Neural progenitor cell (in vitro differentiated cells): Measurements from ENCODE around the gene ZNF593OS. TPM values are rescaled to one million over a fixed set of nuclear protein-coding genes. Genes with fewer than 3 reads are reported as not detected.

Source experiments
- DNase-seq: peaks from one replicate; pipeline ENCODE4 v3.0.0-alpha.2; 2016; ENCODE audit warnings: low spot score
- H2AFZ ChIP-seq: fragments of 200-600 bp; sonication (generic); replicated peaks from 2 replicates; pipeline ENCODE4 v1.6.1; 2016; ENCODE audit warnings: antibody characterized with exemption
- H3F3A ChIP-seq: fragments of 200-600 bp; sonication (generic); 2 replicates; pipeline ENCODE4 v1.6.1; 2016; ENCODE audit warnings: antibody characterized with exemption, low read depth
- H3K27ac ChIP-seq: fragments of 200-600 bp; sonication (generic); 2 replicates; pipeline ENCODE4 v1.5.1; 2016; ENCODE audit warnings: mild to moderate bottlenecking
- H3K27me3 ChIP-seq: fragments of 200-600 bp; sonication (generic); 2 replicates; pipeline ENCODE4 v1.6.1; 2016; ENCODE audit warnings: mild to moderate bottlenecking, moderate library complexity
- H3K36me3 ChIP-seq: fragments of 200-600 bp; sonication (generic); 2 replicates; pipeline ENCODE4 v1.5.1; 2016
- H3K4me1 ChIP-seq: fragments of 200-600 bp; sonication (generic); 2 replicates; pipeline ENCODE4 v1.6.1; 2016; ENCODE audit warnings: mixed run types
- H3K4me2 ChIP-seq: fragments of 200-600 bp; sonication (generic); 2 replicates; pipeline ENCODE4 v1.6.1; 2016
- H3K4me3 ChIP-seq: fragments of 200-600 bp; sonication (generic); 2 replicates; pipeline ENCODE4 v1.5.1; 2016
- H3K79me2 ChIP-seq: fragments of 200-600 bp; sonication (generic); 2 replicates; pipeline ENCODE4 v1.6.1; 2016; ENCODE audit warnings: low read depth
- H3K9ac ChIP-seq: fragments of 200-600 bp; sonication (generic); 2 replicates; pipeline ENCODE4 v1.6.1; 2016
- H3K9me3 ChIP-seq: fragments of 200-600 bp; sonication (generic); 2 replicates; pipeline ENCODE4 v1.5.1; 2016; ENCODE audit warnings: low read depth
- H4K20me1 ChIP-seq: fragments of 200-600 bp; sonication (generic); 2 replicates; pipeline ENCODE4 v1.6.1; 2016; ENCODE audit warnings: low read depth
- H3K27ac Mint-ChIP-seq: 3 replicates; pipeline ENCODE4 v1.8.0; 2021; ENCODE audit warnings: mixed read lengths
- H3K27me3 Mint-ChIP-seq: 2 replicates; pipeline ENCODE4 v1.8.0; 2022; ENCODE audit warnings: low read depth, mild to moderate bottlenecking, inconsistent platforms, moderate library complexity, mixed read lengths; ENCODE audit not compliant: insufficient read depth
- H3K36me3 Mint-ChIP-seq: 3 replicates; pipeline ENCODE4 v1.8.0; 2021; ENCODE audit warnings: mixed read lengths
- H3K4me1 Mint-ChIP-seq: 3 replicates; pipeline ENCODE4 v1.8.0; 2021; ENCODE audit warnings: mixed read lengths
- H3K4me3 Mint-ChIP-seq: 3 replicates; pipeline ENCODE4 v1.8.0; 2021; ENCODE audit warnings: mild to moderate bottlenecking, moderate library complexity, mixed read lengths
- H3K9me3 Mint-ChIP-seq: 3 replicates; pipeline ENCODE4 v1.8.0; 2020; ENCODE audit warnings: mixed read lengths
- CTCF ChIP-seq: fragments of 200-600 bp; sonication (generic); IDR thresholded peaks from 2 replicates; pipeline ENCODE4 v1.5.1; 2017; ENCODE audit warnings: antibody characterized with exemption, mild to moderate bottlenecking
- EZH2 ChIP-seq: fragments of 200-600 bp; sonication (generic); IDR thresholded peaks from 2 replicates; pipeline ENCODE4 v1.6.1; 2017; ENCODE audit warnings: antibody characterized with exemption, mild to moderate bottlenecking, moderate library complexity
- EZH2phosphoT487 ChIP-seq: fragments of 200-600 bp; sonication (generic); IDR thresholded peaks from 2 replicates; pipeline ENCODE4 v1.6.1; 2017; ENCODE audit warnings: antibody characterized with exemption
- total RNA-seq: library from RNA; depleted of rRNA; stranded (reverse); fragments of >200 nt; gene quantifications from 2 replicates; pipeline ENCODE4 v1.2.3, GENCODE V29; 2015; ENCODE audit warnings: low replicate concordance

The ZNF593OS gene
- total RNA-seq, 1 donor from 2014 or later: 0.67 TPM

GRCh38 chr1:26180010-26180506 lies 8.4 kb upstream of the ZNF593OS start:
- TF ChIP-seq EZH2phosphoT487 (no peak), CTCF (no peak), EZH2 (no peak)
- H2AFZ ChIP-seq: no peak overlapping the region
- H3F3A ChIP-seq: peaks cover 9% of the 10 kb centered on the region
- no peaks in the 10 kb centered on the region for H3K27me3 ChIP-seq
- no peaks in the 10 kb centered on the region for H3K36me3 ChIP-seq
- no peaks in the 10 kb centered on the region for H3K4me1 ChIP-seq
- Mint-ChIP-seq H3K9me3 (no peaks in the 10 kb centered on the region), H3K4me3 (no peak overlapping the region), H3K4me1 (peaks cover 13% of the 10 kb centered on the region), H3K27me3 (peaks cover 2% of the 10 kb centered on the region), H3K36me3 (peaks cover 2% of the 10 kb centered on the region), H3K27ac (no peak overlapping the region)
- no peaks in the 10 kb centered on the region for H4K20me1 ChIP-seq
- no peak overlapping the region for H3K9ac ChIP-seq
- H3K9me3 ChIP-seq: no peaks in the 10 kb centered on the region
- H3K4me2 ChIP-seq: no peak overlapping the region
- H3K79me2 ChIP-seq: no peaks in the 10 kb centered on the region
- H3K4me3 ChIP-seq: no peak overlapping the region
- H3K27ac ChIP-seq: no peak overlapping the region
- DNase-seq: no peak

DNA sequence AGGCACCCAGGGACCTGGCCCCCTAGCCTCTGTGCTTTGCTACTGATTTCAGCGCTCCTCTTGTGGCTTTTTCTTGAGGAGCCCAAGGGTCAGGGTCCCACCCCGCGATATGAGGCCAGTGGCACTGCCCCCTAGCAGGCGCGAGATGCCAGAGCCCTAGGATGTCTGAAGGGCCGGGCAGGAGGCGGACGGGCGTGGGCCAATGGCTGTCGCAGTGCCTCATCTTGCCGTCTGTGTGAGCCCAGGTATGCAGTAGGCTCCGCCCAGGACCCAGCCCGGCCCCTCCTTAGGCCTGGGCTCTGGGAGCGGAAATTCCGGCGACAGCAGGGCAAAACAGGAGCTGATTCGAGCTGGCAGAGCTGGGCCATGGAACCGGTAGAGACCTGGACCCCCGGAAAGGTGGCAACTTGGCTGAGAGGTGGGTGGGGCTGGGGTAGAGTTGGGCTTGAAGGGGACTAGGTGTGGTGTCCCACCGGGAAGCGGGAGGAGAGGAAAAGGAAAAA lies 5.6 kb upstream of the ZNF593OS start, which contains the start of gene CNKSR1:
TSS of gene CNKSR1 (plus strand) at position 310 of the 503 bp plus-strand sequence. CDS start at position 367, 57 bp downstream.
- Mint-ChIP-seq H3K4me3 (no peak within 1 kb of the TSS), H3K36me3 (peaks cover 2% of the 10 kb centered on the region), H3K27me3 (peaks cover 2% of the 10 kb centered on the region), H3K27ac (peak within 1 kb of the TSS; percentile 39), H3K4me1 (peaks cover 13% of the 10 kb centered on the region), H3K9me3 (no peaks in the 10 kb centered on the region)
- no peak within 1 kb of the TSS for H3K27ac ChIP-seq
- no peaks in the 10 kb centered on the region for H3K4me1 ChIP-seq
- no peaks in the 10 kb centered on the region for H3K79me2 ChIP-seq
- H3K9ac ChIP-seq: no peak within 1 kb of the TSS
- peak within 1 kb of the TSS; percentile 87 for H2AFZ ChIP-seq
- no peaks in the 10 kb centered on the region for H4K20me1 ChIP-seq
- peak; percentile 84 for DNase-seq
- TF ChIP-seq EZH2phosphoT487 (no peak), CTCF (peak; percentile 48), EZH2 (no peak)
- H3F3A ChIP-seq: peaks cover 13% of the 10 kb centered on the region
- H3K36me3 ChIP-seq: no peaks in the 10 kb centered on the region
- no peaks in the 10 kb centered on the region for H3K27me3 ChIP-seq
- peak within 1 kb of the TSS; percentile 77 for H3K4me2 ChIP-seq
- H3K9me3 ChIP-seq: no peaks in the 10 kb centered on the region
- peak within 1 kb of the TSS; percentile 49 for H3K4me3 ChIP-seq

DNA sequence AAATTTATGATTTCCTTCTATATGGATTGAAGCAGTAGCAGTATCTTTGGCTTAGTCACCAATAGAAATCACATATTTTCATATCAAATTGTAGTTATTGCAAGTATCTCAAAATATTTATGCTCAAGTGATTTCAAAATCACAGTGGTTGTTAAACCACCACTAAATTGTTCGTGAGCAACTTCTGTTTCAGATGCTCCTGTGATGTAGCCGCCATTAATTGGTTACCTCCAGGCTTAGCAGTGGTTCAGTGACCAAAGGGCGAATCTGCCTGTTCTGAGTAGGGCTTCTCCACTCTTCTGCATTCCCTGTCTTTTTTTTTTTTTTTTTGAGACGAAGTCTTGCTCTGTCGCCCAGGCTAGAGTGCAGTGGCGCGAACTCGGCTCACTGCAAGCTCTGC lies 3.7 kb upstream of the ZNF593OS start:
- peaks cover 16% of the 10 kb centered on the region for H3K4me1 Mint-ChIP-seq
- H3K27me3 Mint-ChIP-seq: no peaks in the 10 kb centered on the region
- H3K4me1 ChIP-seq: peaks cover 17% of the 10 kb centered on the region
- H3K4me2 ChIP-seq: no peak overlapping the region
- H2AFZ ChIP-seq: no peak overlapping the region
- H3K36me3 Mint-ChIP-seq: no peaks in the 10 kb centered on the region
- H3K4me3 ChIP-seq: no peak overlapping the region
- DNase-seq: no peak
- peaks cover 13% of the 10 kb centered on the region for H3F3A ChIP-seq
- H3K79me2 ChIP-seq: peaks cover 8% of the 10 kb centered on the region
- no peak overlapping the region for H3K27ac ChIP-seq
- no peaks in the 10 kb centered on the region for H3K27me3 ChIP-seq
- H3K36me3 ChIP-seq: no peaks in the 10 kb centered on the region
- H3K9me3 ChIP-seq: no peaks in the 10 kb centered on the region
- H3K4me3 Mint-ChIP-seq: no peak overlapping the region
- no peak overlapping the region for H3K9ac ChIP-seq
- H4K20me1 ChIP-seq: peaks cover 3% of the 10 kb centered on the region
- TF ChIP-seq EZH2 (no peak), CTCF (no peak), EZH2phosphoT487 (no peak)
- no peak overlapping the region for H3K27ac Mint-ChIP-seq
- no peaks in the 10 kb centered on the region for H3K9me3 Mint-ChIP-seq
